ENCODE results near the gene PIK3IP1. TPM values are rescaled to one million over a fixed set of nuclear protein-coding genes. Genes with fewer than 3 reads are reported as not detected.

The PIK3IP1 gene
- total and polyA plus RNA-seq, 8 donors = 11.1 to 41.5 (median 12.5) TPM

DNA sequence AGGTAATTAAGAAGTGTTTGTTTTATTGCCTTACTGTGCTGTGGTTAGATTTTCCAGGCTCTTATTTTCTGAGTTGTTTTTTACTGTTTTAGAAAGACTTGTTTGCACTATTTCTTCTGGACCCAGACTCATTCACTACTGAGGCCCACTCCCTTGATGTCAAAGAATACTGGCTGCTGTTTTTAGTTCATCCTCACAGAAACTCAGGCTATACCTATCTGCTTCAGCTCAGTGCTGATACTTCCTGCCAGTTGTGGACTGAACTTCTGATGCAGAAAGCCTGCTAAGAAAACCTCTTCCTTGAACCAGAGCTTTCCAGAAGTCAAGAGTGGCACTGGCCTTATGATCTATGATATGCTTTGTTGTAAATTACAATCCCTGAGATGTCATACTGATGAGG lies 15.9 kb upstream of the PIK3IP1 start:
- no peak overlapping the region for H3K4me3 ChIP-seq
- no peak overlapping the region for H3K27ac ChIP-seq
- no peaks in the 10 kb centered on the region for H3K9me3 ChIP-seq
- ATAC-seq (no peak), DNase-seq (no peak)
- no peaks in the 10 kb centered on the region for H3K36me3 ChIP-seq
- H3K4me1 ChIP-seq = peaks cover 0 to 3% of the 10 kb centered on the region in 2 donors
- intact Hi-C loops (cut with DNase I) = no loop called here
- H3K27me3 ChIP-seq = no peaks in the 10 kb centered on the region
- no peak for TF ChIP-seq CTCF (IDR thresholded peaks at IDR 0.05)

- intact Hi-C loops (cut with DNase I) = no loop called here
These were observed 12.9 kb upstream of the PIK3IP1 start for GRCh38 chr22:31305194-31305593.

GRCh38 chr22:31302537-31302936 lies 10.2 kb upstream of the PIK3IP1 start:
- DNase-seq (no peak), ATAC-seq (no peak)
- Histone ChIP-seq H3K9me3 (no peaks in the 10 kb centered on the region), H3K27ac (no peak overlapping the region), H3K4me3 (no peak overlapping the region), H3K36me3 (no peaks in the 10 kb centered on the region), H3K27me3 (no peaks in the 10 kb centered on the region), H3K4me1 (peaks cover 0 to 15% of the 10 kb centered on the region in 2 donors)
- intact Hi-C loops (cut with DNase I) = no loop called here
- no peak for TF ChIP-seq CTCF (IDR thresholded peaks at IDR 0.05)

More at GRCh38 chr22:31305194-31305593, 12.9 kb upstream of the PIK3IP1 start:
- Histone ChIP-seq H3K9me3 (no peaks in the 10 kb centered on the region), H3K27me3 (no peaks in the 10 kb centered on the region), H3K27ac (no peak overlapping the region), H3K4me3 (no peak overlapping the region), H3K36me3 (no peaks in the 10 kb centered on the region), H3K4me1 (peaks cover 0 to 15% of the 10 kb centered on the region in 2 donors)
- no peak for DNase-seq
- no peak for TF ChIP-seq CTCF (IDR thresholded peaks at IDR 0.05)
- no peak for ATAC-seq

- H3K4me3 ChIP-seq = no peak overlapping the region
- ATAC-seq = peak; percentile 58
- TF ChIP-seq CTCF (IDR thresholded peaks at IDR 0.05) = no peak
- no peak overlapping the region for H3K27ac ChIP-seq
- peaks cover 0 to 20% of the 10 kb centered on the region in 2 donors for H3K4me1 ChIP-seq
- intact Hi-C loops (cut with DNase I) = no loop called here
- no peaks in the 10 kb centered on the region for H3K36me3 ChIP-seq
- DNase-seq = no peak
- no peaks in the 10 kb centered on the region for H3K27me3 ChIP-seq
- no peaks in the 10 kb centered on the region for H3K9me3 ChIP-seq
These were observed 9.7 kb upstream of the PIK3IP1 start for GRCh38 chr22:31302006-31302405.

GRCh38 chr22:31300896-31301295 lies 8.6 kb upstream of the PIK3IP1 start:
- no peak for ATAC-seq
- no peak for DNase-seq
- Histone ChIP-seq H3K27ac (no peak overlapping the region), H3K9me3 (no peaks in the 10 kb centered on the region), H3K27me3 (no peaks in the 10 kb centered on the region), H3K36me3 (no peaks in the 10 kb centered on the region), H3K4me3 (no peak overlapping the region), H3K4me1 (peaks cover 4 to 31% of the 10 kb centered on the region in 2 donors)
- TF ChIP-seq CTCF (IDR thresholded peaks at IDR 0.05) = no peak
- intact Hi-C loops (cut with DNase I) = no loop called here
